ENCODE measurements around the gene UBAC2. TPM values are rescaled to one million over a fixed set of nuclear protein-coding genes. Genes with fewer than 3 reads are reported as not detected.

Gene UBAC2
- total and polyA plus RNA-seq, 2 donors: 53.1 to 57.2 TPM

GRCh38 chr13:99165753-99166587 is 34.7 kb upstream of the UBAC2 start:
- Histone ChIP-seq H3K27ac (ENCODE audit: low read depth) (no peak overlapping the region), H3K36me3 (ENCODE audit: insufficient read depth) (no peaks in the 10 kb centered on the region), H3K4me3 (ENCODE audit: low read depth, low read length) (no peak overlapping the region), H3K4me1 (ENCODE audit: insufficient read depth) (no peaks in the 10 kb centered on the region)
- no peak for DNase-seq (ENCODE audit: extremely low spot score)
- WGBS: 90% methylated on average over 5 of the region's 5 CpGs

DNA sequence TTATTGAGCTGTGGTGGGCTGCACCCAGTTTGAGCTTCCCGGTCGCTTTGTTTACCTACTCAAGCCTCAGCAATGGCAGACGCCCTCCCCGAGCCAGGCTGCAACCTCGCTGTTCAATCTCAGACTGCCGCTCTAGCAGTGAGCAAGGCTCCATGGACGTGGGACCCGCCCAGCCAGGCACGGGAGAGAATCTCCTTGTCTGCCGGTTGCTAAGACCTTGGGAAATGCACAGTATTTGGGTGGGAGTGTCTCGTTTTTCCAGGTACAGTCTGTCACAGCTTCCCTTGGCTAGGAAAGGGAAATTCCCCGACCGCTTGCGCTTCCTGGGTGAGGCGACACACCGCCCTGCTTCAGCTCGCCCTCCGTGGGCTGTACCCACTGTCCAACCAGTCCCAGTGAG is 27.7 kb upstream of the UBAC2 start:
- Histone ChIP-seq H3K4me1 (ENCODE audit: insufficient read depth) (no peaks in the 10 kb centered on the region), H3K27ac (ENCODE audit: low read depth) (no peak overlapping the region), H3K4me3 (ENCODE audit: low read depth, low read length) (no peak overlapping the region), H3K36me3 (ENCODE audit: insufficient read depth) (no peaks in the 10 kb centered on the region)
- no peak for DNase-seq (ENCODE audit: extremely low spot score)
- 86% methylated on average over 18 of the region's 18 CpGs for WGBS

DNA sequence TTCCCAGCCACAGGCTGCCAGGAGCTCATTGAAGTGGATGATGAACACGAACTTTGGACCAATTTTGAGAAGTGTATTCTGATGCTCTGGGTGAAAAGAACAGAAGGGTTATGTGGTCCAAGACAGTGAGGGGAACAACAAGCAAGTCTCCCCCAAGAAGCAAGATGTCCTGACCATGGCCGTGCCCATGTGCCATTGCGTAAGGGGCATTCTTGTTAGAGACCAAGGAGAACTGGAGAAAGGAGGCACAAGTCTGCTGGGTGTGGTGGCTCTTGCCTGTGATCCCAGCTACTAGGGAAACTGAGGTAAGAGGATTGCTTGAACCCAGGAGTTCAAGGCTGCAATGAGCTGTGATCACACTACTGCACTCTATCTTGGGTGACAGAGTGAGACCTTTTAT is 27.0 kb upstream of the UBAC2 start:
- no peak overlapping the region for H3K4me3 ChIP-seq (ENCODE audit: low read depth, low read length)
- WGBS: 70% methylated on average over 3 of the region's 3 CpGs

GRCh38 chr13:99174533-99175100 is 26.0 kb upstream of the UBAC2 start:
- no peaks in the 10 kb centered on the region for H3K4me1 ChIP-seq (ENCODE audit: insufficient read depth)
- H3K36me3 ChIP-seq (ENCODE audit: insufficient read depth): no peaks in the 10 kb centered on the region
- DNase-seq (ENCODE audit: extremely low spot score): no peak
- H3K4me3 ChIP-seq (ENCODE audit: low read depth, low read length): no peak overlapping the region
- H3K27ac ChIP-seq (ENCODE audit: low read depth): no peak overlapping the region
- WGBS: 73% methylated on average over 2 of the region's 2 CpGs

More for the DNA sequence above, 27.0 kb upstream of the UBAC2 start:
- Histone ChIP-seq H3K36me3 (ENCODE audit: insufficient read depth) (no peaks in the 10 kb centered on the region), H3K4me1 (ENCODE audit: insufficient read depth) (no peaks in the 10 kb centered on the region), H3K27ac (ENCODE audit: low read depth) (no peak overlapping the region)
- DNase-seq (ENCODE audit: extremely low spot score): no peak

- H3K36me3 ChIP-seq (ENCODE audit: insufficient read depth): no peaks in the 10 kb centered on the region
- no peaks in the 10 kb centered on the region for H3K4me1 ChIP-seq (ENCODE audit: insufficient read depth)
- H3K4me3 ChIP-seq (ENCODE audit: low read depth, low read length): no peak overlapping the region
- DNase-seq (ENCODE audit: extremely low spot score): no peak
- H3K27ac ChIP-seq (ENCODE audit: low read depth): no peak overlapping the region
- 27% methylated on average over 24 of the region's 24 CpGs for WGBS
Observed at GRCh38 chr13:99176309-99177276, 24.1 kb upstream of the UBAC2 start.

DNA sequence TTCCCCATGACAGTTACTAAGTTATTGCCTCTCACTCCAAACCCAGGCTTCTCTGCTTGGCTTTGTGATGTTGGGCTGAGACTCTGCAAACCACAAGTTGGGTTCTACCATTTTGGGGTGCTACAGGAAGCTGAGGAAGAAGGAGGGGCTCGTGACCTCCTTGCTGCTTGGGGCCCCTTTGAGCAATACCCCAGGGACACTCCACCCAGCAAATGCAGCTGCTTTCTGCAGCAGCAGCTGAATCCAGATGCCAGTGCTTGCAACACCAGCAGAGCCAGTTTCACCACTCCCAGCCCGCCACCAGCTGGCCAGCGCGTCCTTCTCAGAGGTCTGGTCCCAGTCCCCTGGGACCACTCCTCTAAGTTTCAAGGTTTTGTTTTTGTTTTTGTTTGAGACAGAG is 22.0 kb upstream of the UBAC2 start:
- DNase-seq (ENCODE audit: extremely low spot score): no peak
- H3K36me3 ChIP-seq (ENCODE audit: insufficient read depth): no peaks in the 10 kb centered on the region
- WGBS: 72% methylated on average over 4 of the region's 4 CpGs
- no peak overlapping the region for H3K4me3 ChIP-seq (ENCODE audit: low read depth, low read length)
- H3K4me1 ChIP-seq (ENCODE audit: insufficient read depth): no peaks in the 10 kb centered on the region
- H3K27ac ChIP-seq (ENCODE audit: low read depth): no peak overlapping the region

DNA sequence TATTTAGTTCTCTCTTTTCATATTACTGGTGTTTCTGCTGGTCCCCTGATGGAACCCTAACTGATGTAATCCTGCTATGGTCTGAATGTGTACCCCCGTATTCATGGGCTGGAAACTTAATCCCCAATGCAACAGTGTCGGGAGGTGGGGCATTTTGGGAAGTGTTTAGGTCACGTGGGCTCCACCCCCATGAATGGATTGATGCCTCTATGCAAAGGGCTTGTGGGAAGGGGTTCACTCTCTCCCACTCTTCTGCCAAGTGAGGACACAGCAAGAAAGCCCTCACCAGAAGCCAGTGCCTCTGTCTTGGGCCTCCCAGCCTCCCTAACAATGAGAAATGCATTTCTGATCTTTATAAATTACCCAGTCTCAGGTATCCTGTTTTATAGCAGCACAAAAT is 21.2 kb upstream of the UBAC2 start:
- 71% methylated on average over 3 of the region's 3 CpGs for whole genome bisulfite sequencing
- Histone ChIP-seq H3K36me3 (ENCODE audit: insufficient read depth) (no peaks in the 10 kb centered on the region), H3K27ac (ENCODE audit: low read depth) (no peak overlapping the region), H3K4me3 (ENCODE audit: low read depth, low read length) (no peak overlapping the region), H3K4me1 (ENCODE audit: insufficient read depth) (no peaks in the 10 kb centered on the region)
- no peak for DNase-seq (ENCODE audit: extremely low spot score)

DNA sequence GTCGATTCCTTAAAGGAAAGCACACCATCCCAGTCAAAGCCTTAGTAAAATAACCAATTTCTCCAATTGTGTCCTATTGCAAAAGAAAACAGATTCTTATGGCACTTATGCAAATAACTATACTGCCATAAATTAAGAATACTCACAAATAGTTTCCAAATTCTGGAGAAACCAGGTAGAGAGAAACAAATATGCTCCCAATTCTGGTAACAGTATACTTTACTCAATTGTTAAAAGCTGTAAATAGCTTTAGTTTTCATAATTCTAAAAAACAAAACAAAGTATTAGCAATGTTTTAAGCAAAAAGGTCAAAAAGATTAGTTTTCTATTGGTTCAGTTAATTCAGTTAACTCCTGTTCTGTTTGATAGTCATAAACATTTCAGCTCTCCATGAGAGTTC is 18.2 kb upstream of the UBAC2 start:
- DNase-seq (ENCODE audit: extremely low spot score): no peak
- no peaks in the 10 kb centered on the region for H3K36me3 ChIP-seq (ENCODE audit: insufficient read depth)
- 95% methylated on average over 1 of the region's 1 CpG for WGBS
- no peaks in the 10 kb centered on the region for H3K4me1 ChIP-seq (ENCODE audit: insufficient read depth)
- no peak overlapping the region for H3K4me3 ChIP-seq (ENCODE audit: low read depth, low read length)
- H3K27ac ChIP-seq (ENCODE audit: low read depth): no peak overlapping the region

- no peak overlapping the region for H3K4me3 ChIP-seq (ENCODE audit: low read depth, low read length)
- no peaks in the 10 kb centered on the region for H3K4me1 ChIP-seq (ENCODE audit: insufficient read depth)
- 57% methylated on average over 8 of the region's 8 CpGs for WGBS
- H3K36me3 ChIP-seq (ENCODE audit: insufficient read depth): no peaks in the 10 kb centered on the region
- no peak for DNase-seq (ENCODE audit: extremely low spot score)
- H3K27ac ChIP-seq (ENCODE audit: low read depth): no peak overlapping the region
Observed at GRCh38 chr13:99185606-99186005, 15.0 kb upstream of the UBAC2 start.

DNA sequence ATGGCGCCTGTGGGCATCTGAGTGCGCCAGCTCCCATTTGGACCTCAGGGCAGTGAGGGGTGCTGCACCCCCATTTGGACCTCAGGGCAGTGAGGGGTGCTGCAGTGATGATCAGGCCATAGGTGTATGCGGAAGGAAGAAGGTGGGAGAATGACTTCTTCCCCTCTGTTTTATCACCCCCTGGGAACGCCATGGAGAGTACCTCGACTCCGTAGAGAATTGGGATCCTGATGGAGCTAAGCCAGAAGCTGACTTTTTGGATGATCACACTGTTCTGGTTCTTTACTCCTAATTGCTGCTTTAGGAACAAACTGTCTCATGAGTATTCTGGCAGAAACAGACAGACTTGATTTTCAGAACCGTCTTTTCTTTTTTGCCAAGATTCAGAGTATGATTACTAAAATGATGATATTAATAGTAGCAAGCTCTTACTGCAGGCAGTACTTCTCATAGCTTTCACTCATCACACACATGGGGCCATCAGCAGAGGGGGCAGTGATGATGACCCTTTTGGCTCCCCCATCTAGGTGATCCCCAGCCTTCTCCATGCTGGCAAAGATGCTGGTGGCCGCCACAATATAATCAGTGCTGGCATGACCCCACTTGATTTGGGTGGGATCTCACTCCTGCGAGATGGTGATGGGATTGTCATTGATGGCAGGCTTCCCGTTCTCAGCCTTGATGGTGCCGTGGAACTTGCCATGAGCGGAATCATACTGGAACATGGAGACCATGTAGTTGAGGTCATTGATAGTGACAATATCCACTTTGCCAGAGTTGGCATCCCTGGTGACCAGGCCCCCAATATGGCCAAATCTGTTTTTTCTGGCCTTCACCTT is 10.3 kb upstream of the UBAC2 start:
- Histone ChIP-seq H3K36me3 (ENCODE audit: insufficient read depth) (no peaks in the 10 kb centered on the region), H3K4me3 (ENCODE audit: low read depth, low read length) (no peak overlapping the region), H3K27ac (ENCODE audit: low read depth) (no peak overlapping the region), H3K4me1 (ENCODE audit: insufficient read depth) (no peaks in the 10 kb centered on the region)
- 91% methylated on average over 12 of the region's 12 CpGs for WGBS
- no peak for DNase-seq (ENCODE audit: extremely low spot score)

GRCh38 chr13:99191336-99191899 is 9.2 kb upstream of the UBAC2 start:
- no peak for DNase-seq (ENCODE audit: extremely low spot score)
- Histone ChIP-seq H3K27ac (ENCODE audit: low read depth) (no peak overlapping the region), H3K4me3 (ENCODE audit: low read depth, low read length) (no peak overlapping the region), H3K4me1 (ENCODE audit: insufficient read depth) (no peaks in the 10 kb centered on the region), H3K36me3 (ENCODE audit: insufficient read depth) (no peaks in the 10 kb centered on the region)
- 52% methylated on average over 3 of the region's 3 CpGs for WGBS

- WGBS: 59% methylated on average over 7 of the region's 7 CpGs
- Histone ChIP-seq H3K4me3 (ENCODE audit: low read depth, low read length) (no peak overlapping the region), H3K27ac (ENCODE audit: low read depth) (no peak overlapping the region), H3K36me3 (ENCODE audit: insufficient read depth) (no peaks in the 10 kb centered on the region), H3K4me1 (ENCODE audit: insufficient read depth) (no peaks in the 10 kb centered on the region)
- DNase-seq (ENCODE audit: extremely low spot score): no peak
Observed at GRCh38 chr13:99191900-99192399, 8.7 kb upstream of the UBAC2 start.

DNA sequence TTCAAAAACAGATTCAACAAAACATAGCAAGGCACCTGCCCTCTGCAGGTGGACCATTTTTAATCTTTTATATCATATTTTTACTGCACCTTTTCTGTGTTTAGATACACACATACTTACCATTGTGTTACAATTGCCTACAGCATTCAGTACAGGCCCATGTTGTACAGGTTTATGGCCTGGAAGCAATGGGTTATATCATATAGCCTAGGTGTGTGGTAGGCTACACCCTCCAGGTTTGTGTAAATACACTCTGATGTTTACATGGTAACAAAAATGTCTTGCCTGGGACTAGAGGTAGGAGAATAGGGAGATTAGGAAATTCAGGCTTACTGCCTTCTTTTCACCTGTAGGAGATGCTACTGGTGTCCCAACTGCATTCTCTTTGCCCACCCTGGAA is 8.2 kb upstream of the UBAC2 start:
- no peaks in the 10 kb centered on the region for H3K4me1 ChIP-seq (ENCODE audit: insufficient read depth)
- no peaks in the 10 kb centered on the region for H3K36me3 ChIP-seq (ENCODE audit: insufficient read depth)

More for the DNA sequence above, 8.2 kb upstream of the UBAC2 start:
- H3K27ac ChIP-seq (ENCODE audit: low read depth): no peak overlapping the region
- no peak for DNase-seq (ENCODE audit: extremely low spot score)
- no peak overlapping the region for H3K4me3 ChIP-seq (ENCODE audit: low read depth, low read length)
